ENCODE data around the gene ARID3B.

DNA sequence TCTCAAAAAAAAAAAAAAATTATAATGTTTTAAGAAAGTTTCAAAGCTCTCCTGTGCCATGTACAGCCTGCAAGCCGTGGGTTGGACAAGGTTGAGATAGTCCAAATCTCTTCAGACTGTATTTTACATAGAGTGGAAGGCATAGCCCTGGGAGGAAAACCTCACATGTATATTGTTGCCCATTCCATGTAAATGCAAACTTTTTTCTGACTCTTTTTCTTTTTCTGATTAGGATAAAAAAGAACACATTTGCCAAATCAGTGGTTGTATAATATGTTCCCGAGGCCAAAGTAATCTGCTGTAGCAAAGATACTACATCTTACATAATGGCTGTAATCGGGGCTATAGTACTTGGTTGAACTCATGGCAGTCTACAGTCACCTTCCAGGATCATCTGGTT is 44.4 kb upstream of the ARID3B start:
- TF ChIP-seq, protein P1, sequence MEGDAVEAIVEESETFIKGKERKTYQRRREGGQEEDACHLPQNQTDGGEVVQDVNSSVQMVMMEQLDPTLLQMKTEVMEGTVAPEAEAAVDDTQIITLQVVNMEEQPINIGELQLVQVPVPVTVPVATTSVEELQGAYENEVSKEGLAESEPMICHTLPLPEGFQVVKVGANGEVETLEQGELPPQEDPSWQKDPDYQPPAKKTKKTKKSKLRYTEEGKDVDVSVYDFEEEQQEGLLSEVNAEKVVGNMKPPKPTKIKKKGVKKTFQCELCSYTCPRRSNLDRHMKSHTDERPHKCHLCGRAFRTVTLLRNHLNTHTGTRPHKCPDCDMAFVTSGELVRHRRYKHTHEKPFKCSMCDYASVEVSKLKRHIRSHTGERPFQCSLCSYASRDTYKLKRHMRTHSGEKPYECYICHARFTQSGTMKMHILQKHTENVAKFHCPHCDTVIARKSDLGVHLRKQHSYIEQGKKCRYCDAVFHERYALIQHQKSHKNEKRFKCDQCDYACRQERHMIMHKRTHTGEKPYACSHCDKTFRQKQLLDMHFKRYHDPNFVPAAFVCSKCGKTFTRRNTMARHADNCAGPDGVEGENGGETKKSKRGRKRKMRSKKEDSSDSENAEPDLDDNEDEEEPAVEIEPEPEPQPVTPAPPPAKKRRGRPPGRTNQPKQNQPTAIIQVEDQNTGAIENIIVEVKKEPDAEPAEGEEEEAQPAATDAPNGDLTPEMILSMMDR (IDR thresholded peaks at IDR 0.05): no peak
- TF ChIP-seq POLR2A (IDR thresholded peaks at IDR 0.05): no peak

Measured in thyroid gland (tissue), 4 donors.